ENCODE measurements around the gene LAIR2. TPM values are rescaled to one million over a fixed set of nuclear protein-coding genes. Genes with fewer than 3 reads are reported as not detected.

Gene LAIR2
- polyA plus RNA-seq, 2 donors = 0.08 TPM; not detected in 1

DNA sequence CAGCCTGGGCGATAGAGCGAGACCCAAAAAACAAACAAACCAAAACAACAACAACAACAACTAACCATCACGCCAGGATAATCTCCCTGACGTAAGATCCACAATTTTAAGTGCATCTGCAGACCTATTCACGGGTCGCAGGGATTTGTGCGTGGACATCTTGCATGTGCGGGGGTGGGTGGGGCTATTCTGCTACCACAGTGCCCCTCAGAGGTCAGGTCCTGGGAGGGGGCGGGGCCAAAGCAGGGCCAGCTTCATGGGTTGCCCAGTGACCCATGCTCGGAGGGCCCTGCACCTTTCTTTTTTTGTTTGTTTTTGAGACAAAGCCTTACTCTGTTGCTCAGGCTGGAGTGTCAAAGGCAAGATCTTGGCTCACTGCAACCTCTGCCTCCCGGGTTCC lies 26.9 kb upstream of the LAIR2 start:
- no peaks in the 10 kb centered on the region for H3K9me3 ChIP-seq (ENCODE audit: control insufficient read depth in 2 of 2, insufficient read depth in 1 of 2, low read depth in 1 of 2, low read length in 1 of 2)
- peaks cover 0 to 5% of the 10 kb centered on the region in 2 donors for H3K4me1 ChIP-seq (ENCODE audit: control insufficient read depth in 2 of 2, insufficient read depth in 2 of 2, low read length in 1 of 2)
- 87 to 89% methylated on average over 11 of the region's 11 CpGs for WGBS, 2 donors
- H3K27ac ChIP-seq (ENCODE audit: low read depth in 2 of 2, low read length in 1 of 2) = no peak overlapping the region
- no peaks in the 10 kb centered on the region for H3K36me3 ChIP-seq (ENCODE audit: control insufficient read depth in 2 of 2, insufficient read depth in 2 of 2, low read length in 1 of 2)
- no peaks in the 10 kb centered on the region for H3K27me3 ChIP-seq (ENCODE audit: control insufficient read depth in 1 of 2, insufficient read depth in 2 of 2, low read length in 2 of 2)
- no peak overlapping the region for H3K4me3 ChIP-seq (ENCODE audit: low read depth in 1 of 2, low read length in 2 of 2)

DNA sequence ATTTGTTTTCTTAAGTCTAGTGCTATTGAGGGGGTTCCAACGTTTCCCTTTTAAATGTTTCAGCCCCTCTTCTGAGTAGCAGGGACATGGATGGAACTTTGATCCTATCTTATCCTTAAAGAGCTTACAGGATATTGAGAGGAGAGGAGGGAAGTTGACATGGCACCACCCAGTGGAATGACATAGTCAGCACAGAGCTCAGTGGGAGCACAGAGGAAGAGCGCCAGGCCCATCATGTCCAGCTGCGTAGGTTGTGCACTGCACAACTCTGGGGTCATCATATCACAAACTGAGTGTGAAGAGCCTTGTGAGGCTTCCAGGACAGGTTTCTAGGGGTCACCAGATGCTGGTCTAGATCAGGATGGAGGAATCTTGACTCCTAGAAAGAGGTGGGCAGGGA lies 25.0 kb upstream of the LAIR2 start:
- H3K27me3 ChIP-seq (ENCODE audit: control insufficient read depth in 1 of 2, insufficient read depth in 2 of 2, low read length in 2 of 2) = no peaks in the 10 kb centered on the region
- 63 to 70% methylated on average over 3 of the region's 3 CpGs for WGBS, 2 donors

DNA sequence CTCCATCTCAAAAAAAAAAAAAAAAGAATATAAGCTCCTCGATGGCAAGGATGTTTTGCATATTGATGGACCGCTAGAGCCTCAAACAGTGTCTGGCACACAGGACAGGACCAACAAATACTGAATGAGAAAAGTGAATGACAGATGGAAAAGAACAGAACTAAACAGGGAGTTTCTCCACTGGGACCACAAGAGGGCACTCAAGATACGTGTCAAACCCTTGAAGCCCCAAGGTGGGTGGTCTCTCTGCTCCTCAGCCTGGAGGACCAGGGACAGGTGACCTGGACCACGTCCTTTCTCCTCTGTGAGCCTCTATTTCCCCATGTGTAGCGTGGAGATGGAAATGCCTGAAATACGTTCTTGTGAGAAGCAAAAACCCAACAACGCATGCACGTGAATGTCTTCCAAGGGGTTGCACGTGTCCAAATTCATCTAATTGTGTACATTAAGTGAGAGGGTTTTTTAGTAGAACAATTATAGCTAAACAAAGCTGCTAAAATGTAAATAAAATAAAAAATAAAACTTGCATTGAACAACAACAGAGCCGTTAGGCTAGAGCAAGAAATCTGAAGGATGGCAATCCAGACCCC lies 23.9 kb upstream of the LAIR2 start:
- no peak overlapping the region for H3K4me3 ChIP-seq (ENCODE audit: low read depth in 1 of 2, low read length in 2 of 2)
- H3K4me1 ChIP-seq (ENCODE audit: control insufficient read depth in 2 of 2, insufficient read depth in 2 of 2, low read length in 1 of 2) = peaks cover 0 to under 1% of the 10 kb centered on the region in 2 donors
- 11 to 14% methylated on average over 10 of the region's 10 CpGs for WGBS, 2 donors
- no peak overlapping the region for H3K27ac ChIP-seq (ENCODE audit: low read depth in 2 of 2, low read length in 1 of 2)
- H3K36me3 ChIP-seq (ENCODE audit: control insufficient read depth in 2 of 2, insufficient read depth in 2 of 2, low read length in 1 of 2) = no peaks in the 10 kb centered on the region
- no peaks in the 10 kb centered on the region for H3K9me3 ChIP-seq (ENCODE audit: control insufficient read depth in 2 of 2, insufficient read depth in 1 of 2, low read depth in 1 of 2, low read length in 1 of 2)
- H3K27me3 ChIP-seq (ENCODE audit: control insufficient read depth in 1 of 2, insufficient read depth in 2 of 2, low read length in 2 of 2) = no peaks in the 10 kb centered on the region

More for the DNA sequence above, 25.0 kb upstream of the LAIR2 start:
- no peak overlapping the region for H3K27ac ChIP-seq (ENCODE audit: low read depth in 2 of 2, low read length in 1 of 2)
- no peak overlapping the region for H3K4me3 ChIP-seq (ENCODE audit: low read depth in 1 of 2, low read length in 2 of 2)
- H3K4me1 ChIP-seq (ENCODE audit: control insufficient read depth in 2 of 2, insufficient read depth in 2 of 2, low read length in 1 of 2) = peaks cover 0 to 5% of the 10 kb centered on the region in 2 donors
- H3K36me3 ChIP-seq (ENCODE audit: control insufficient read depth in 2 of 2, insufficient read depth in 2 of 2, low read length in 1 of 2) = no peaks in the 10 kb centered on the region
- no peaks in the 10 kb centered on the region for H3K9me3 ChIP-seq (ENCODE audit: control insufficient read depth in 2 of 2, insufficient read depth in 1 of 2, low read depth in 1 of 2, low read length in 1 of 2)

DNA sequence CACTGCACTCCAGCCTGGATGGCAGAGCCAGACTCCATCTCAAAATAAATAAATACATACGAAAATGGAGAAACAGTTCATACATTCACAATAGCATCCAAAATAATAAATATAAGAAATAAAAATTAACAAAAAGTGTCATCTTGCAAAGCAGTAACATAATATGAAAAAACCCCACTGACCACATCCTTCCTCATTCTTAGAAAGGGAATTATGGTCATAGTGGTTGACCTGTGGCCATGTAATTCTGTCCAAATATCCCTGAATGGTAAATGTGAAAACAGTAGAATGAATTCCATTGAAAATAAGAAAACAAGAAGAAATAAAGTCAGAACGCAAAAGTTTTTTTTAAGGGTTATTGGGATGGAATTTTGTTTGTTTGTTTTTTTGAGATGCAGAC lies 22.6 kb upstream of the LAIR2 start:
- H3K4me1 ChIP-seq (ENCODE audit: control insufficient read depth in 2 of 2, insufficient read depth in 2 of 2, low read length in 1 of 2) = no peaks in the 10 kb centered on the region

DNA sequence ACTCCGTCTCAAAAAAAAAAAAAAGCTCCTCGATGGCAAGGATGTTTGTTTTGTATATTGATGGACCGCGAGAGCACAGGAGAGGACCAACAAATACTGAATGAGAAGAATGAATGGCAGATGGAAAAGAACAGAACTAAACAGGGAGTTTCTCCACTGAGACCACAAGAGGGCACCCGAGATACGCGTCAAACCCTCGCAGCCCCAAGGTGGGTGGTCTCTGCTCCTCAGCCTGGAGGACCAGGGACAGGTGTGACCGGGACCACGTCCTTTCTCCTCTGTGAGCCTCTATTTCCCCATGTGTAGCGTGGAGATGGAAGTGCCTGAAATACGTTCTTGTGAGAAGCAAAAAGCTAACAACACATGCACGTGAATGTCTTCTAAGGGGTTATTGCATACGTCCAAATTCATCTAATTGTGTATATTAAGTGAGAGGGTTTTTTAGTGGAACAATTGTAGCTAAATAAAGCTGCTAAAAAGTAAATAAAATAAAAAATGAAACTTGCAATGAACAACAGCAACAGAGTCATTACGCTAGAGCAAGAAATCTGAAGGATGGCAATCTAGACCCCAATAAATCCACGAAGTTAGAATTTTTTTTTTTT lies 21.2 kb upstream of the LAIR2 start:
- no peak overlapping the region for H3K27ac ChIP-seq (ENCODE audit: low read depth in 2 of 2, low read length in 1 of 2)
- no peaks in the 10 kb centered on the region for H3K27me3 ChIP-seq (ENCODE audit: control insufficient read depth in 1 of 2, insufficient read depth in 2 of 2, low read length in 2 of 2)
- no peak overlapping the region for H3K4me3 ChIP-seq (ENCODE audit: low read depth in 1 of 2, low read length in 2 of 2)
- no peaks in the 10 kb centered on the region for H3K4me1 ChIP-seq (ENCODE audit: control insufficient read depth in 2 of 2, insufficient read depth in 2 of 2, low read length in 1 of 2)
- no peaks in the 10 kb centered on the region for H3K36me3 ChIP-seq (ENCODE audit: control insufficient read depth in 2 of 2, insufficient read depth in 2 of 2, low read length in 1 of 2)
- no peaks in the 10 kb centered on the region for H3K9me3 ChIP-seq (ENCODE audit: control insufficient read depth in 2 of 2, insufficient read depth in 1 of 2, low read depth in 1 of 2, low read length in 1 of 2)
- 11 to 12% methylated on average over 16 of the region's 16 CpGs for WGBS, 2 donors

More for the DNA sequence above, 22.6 kb upstream of the LAIR2 start:
- Histone ChIP-seq H3K27ac (ENCODE audit: low read depth in 2 of 2, low read length in 1 of 2) (no peak overlapping the region), H3K27me3 (ENCODE audit: control insufficient read depth in 1 of 2, insufficient read depth in 2 of 2, low read length in 2 of 2) (no peaks in the 10 kb centered on the region), H3K4me3 (ENCODE audit: low read depth in 1 of 2, low read length in 2 of 2) (no peak overlapping the region), H3K36me3 (ENCODE audit: control insufficient read depth in 2 of 2, insufficient read depth in 2 of 2, low read length in 1 of 2) (no peaks in the 10 kb centered on the region), H3K9me3 (ENCODE audit: control insufficient read depth in 2 of 2, insufficient read depth in 1 of 2, low read depth in 1 of 2, low read length in 1 of 2) (no peaks in the 10 kb centered on the region)
- WGBS, 2 donors = 61 to 68% methylated on average over 2 of the region's 2 CpGs

DNA sequence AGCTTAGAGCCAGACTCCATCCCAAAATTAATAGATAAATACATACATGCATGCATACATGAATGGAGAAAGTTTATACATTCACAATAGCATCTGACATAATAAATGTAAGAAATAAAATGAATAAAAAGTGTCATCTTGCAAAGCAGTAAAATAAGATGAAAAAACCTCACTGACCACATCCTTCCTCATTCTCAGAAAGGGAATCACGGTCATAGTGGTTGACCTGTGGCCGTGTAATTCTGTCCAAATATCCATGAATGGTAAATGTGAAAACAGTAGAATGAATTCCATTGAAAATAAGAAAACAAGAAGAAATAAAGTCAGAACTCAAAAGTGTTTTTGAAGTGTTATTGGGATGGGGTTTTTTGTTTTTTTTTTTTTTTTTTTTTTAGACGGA lies 19.7 kb upstream of the LAIR2 start:
- WGBS, 2 donors = 70 to 80% methylated on average over 3 of the region's 3 CpGs
- no peaks in the 10 kb centered on the region for H3K27me3 ChIP-seq (ENCODE audit: control insufficient read depth in 1 of 2, insufficient read depth in 2 of 2, low read length in 2 of 2)
- no peaks in the 10 kb centered on the region for H3K9me3 ChIP-seq (ENCODE audit: control insufficient read depth in 2 of 2, insufficient read depth in 1 of 2, low read depth in 1 of 2, low read length in 1 of 2)
- H3K36me3 ChIP-seq (ENCODE audit: control insufficient read depth in 2 of 2, insufficient read depth in 2 of 2, low read length in 1 of 2) = no peaks in the 10 kb centered on the region
- no peak overlapping the region for H3K4me3 ChIP-seq (ENCODE audit: low read depth in 1 of 2, low read length in 2 of 2)
- H3K4me1 ChIP-seq (ENCODE audit: control insufficient read depth in 2 of 2, insufficient read depth in 2 of 2, low read length in 1 of 2) = no peaks in the 10 kb centered on the region
- no peak overlapping the region for H3K27ac ChIP-seq (ENCODE audit: low read depth in 2 of 2, low read length in 1 of 2)

DNA sequence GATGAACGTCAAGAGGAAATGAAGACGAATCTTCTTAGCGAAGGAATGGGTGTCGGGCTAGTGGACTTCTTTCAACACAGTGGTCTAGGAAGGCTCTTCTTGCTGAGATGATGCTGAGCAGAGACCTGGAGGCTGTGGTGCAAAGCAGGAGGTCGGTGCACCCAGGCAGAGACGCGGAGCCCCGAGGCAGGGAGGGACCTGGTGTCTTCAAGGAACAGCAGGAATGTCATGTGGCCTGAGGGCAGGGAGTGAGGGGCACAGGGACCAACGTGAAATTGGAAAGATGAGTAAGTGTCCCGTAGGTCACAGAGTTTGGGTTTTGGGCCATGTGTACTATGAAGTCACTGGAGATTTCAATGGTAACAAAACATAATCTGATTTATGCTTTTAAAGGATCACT lies 18.2 kb upstream of the LAIR2 start:
- Histone ChIP-seq H3K9me3 (ENCODE audit: control insufficient read depth in 2 of 2, insufficient read depth in 1 of 2, low read depth in 1 of 2, low read length in 1 of 2) (no peaks in the 10 kb centered on the region), H3K27me3 (ENCODE audit: control insufficient read depth in 1 of 2, insufficient read depth in 2 of 2, low read length in 2 of 2) (no peaks in the 10 kb centered on the region), H3K36me3 (ENCODE audit: control insufficient read depth in 2 of 2, insufficient read depth in 2 of 2, low read length in 1 of 2) (no peaks in the 10 kb centered on the region), H3K27ac (ENCODE audit: low read depth in 2 of 2, low read length in 1 of 2) (no peak overlapping the region), H3K4me3 (ENCODE audit: low read depth in 1 of 2, low read length in 2 of 2) (no peak overlapping the region), H3K4me1 (ENCODE audit: control insufficient read depth in 2 of 2, insufficient read depth in 2 of 2, low read length in 1 of 2) (no peaks in the 10 kb centered on the region)
- 71 to 77% methylated on average over 9 to 10 of the region's 10 CpGs for WGBS, 2 donors

DNA sequence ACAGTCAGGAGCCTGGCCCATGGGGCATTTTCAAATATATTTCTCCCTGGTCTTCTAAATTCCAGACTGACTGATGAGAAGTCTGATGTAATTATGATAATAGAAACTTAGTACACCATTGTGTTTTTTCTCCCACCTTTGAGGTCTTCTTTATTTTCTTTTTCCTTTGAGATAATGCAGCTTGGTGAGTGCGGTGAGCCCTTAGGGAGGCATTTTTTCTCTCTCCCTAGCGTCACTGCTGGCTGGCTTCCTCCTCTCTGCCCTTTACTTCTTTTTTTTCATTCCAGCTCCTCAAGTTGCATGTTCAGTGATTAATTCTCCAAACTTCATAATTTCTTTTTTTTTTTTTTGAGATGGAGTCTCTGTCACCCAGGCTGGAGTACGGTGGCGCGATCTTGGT lies 16.8 kb upstream of the LAIR2 start:
- Histone ChIP-seq H3K4me3 (ENCODE audit: low read depth in 1 of 2, low read length in 2 of 2) (no peak overlapping the region), H3K27me3 (ENCODE audit: control insufficient read depth in 1 of 2, insufficient read depth in 2 of 2, low read length in 2 of 2) (no peaks in the 10 kb centered on the region), H3K27ac (ENCODE audit: low read depth in 2 of 2, low read length in 1 of 2) (no peak overlapping the region), H3K36me3 (ENCODE audit: control insufficient read depth in 2 of 2, insufficient read depth in 2 of 2, low read length in 1 of 2) (no peaks in the 10 kb centered on the region), H3K9me3 (ENCODE audit: control insufficient read depth in 2 of 2, insufficient read depth in 1 of 2, low read depth in 1 of 2, low read length in 1 of 2) (no peaks in the 10 kb centered on the region), H3K4me1 (ENCODE audit: control insufficient read depth in 2 of 2, insufficient read depth in 2 of 2, low read length in 1 of 2) (no peaks in the 10 kb centered on the region)
- 68 to 72% methylated on average over 5 of the region's 5 CpGs for WGBS, 2 donors

DNA sequence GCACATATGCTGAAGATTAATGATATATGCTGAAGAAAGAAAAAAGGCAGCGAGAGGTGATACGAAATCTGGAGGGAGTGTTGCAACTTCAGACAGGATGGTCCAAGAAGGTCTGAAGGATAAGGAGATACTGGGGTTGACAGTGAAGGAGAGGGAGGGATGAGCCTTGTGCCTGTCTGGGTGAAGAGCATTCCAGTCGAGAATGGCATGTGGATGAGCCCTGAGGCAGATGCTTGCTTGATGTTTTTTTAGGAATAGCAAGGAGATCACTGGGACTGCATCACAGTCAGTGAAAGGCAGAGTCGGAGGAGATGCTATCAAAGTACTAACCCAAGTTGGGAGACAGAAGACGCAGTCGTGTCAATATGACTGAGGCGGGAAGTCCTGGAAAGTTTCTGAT lies 13.3 kb upstream of the LAIR2 start:
- no peaks in the 10 kb centered on the region for H3K4me1 ChIP-seq (ENCODE audit: control insufficient read depth in 2 of 2, insufficient read depth in 2 of 2, low read length in 1 of 2)
- H3K36me3 ChIP-seq (ENCODE audit: control insufficient read depth in 2 of 2, insufficient read depth in 2 of 2, low read length in 1 of 2) = no peaks in the 10 kb centered on the region
- H3K4me3 ChIP-seq (ENCODE audit: low read depth in 1 of 2, low read length in 2 of 2) = no peak overlapping the region
- H3K9me3 ChIP-seq (ENCODE audit: control insufficient read depth in 2 of 2, insufficient read depth in 1 of 2, low read depth in 1 of 2, low read length in 1 of 2) = no peaks in the 10 kb centered on the region
- H3K27ac ChIP-seq (ENCODE audit: low read depth in 2 of 2, low read length in 1 of 2) = no peak overlapping the region
- no peaks in the 10 kb centered on the region for H3K27me3 ChIP-seq (ENCODE audit: control insufficient read depth in 1 of 2, insufficient read depth in 2 of 2, low read length in 2 of 2)
- WGBS, 2 donors = 68 to 70% methylated on average over 7 of the region's 7 CpGs

DNA sequence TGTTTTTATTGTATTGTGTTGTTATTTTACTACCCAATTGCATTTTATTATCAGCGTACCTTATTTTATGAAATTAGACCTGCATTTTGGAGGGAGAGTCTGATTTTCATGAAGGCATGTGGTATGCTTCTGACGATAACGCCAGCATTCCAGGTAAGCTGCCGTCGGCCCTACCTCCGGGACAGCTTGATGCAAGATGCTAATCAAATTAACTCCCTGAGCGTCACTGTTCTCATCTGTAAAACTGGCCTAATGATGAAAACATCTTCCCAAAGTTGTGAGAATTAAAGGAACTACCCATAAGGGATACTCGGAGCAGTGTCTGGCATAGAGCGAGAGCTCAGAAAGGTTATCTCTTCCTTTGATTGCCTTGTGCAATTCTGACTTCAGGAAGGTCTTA lies 12.9 kb upstream of the LAIR2 start:
- H3K4me1 ChIP-seq (ENCODE audit: control insufficient read depth in 2 of 2, insufficient read depth in 2 of 2, low read length in 1 of 2) = no peaks in the 10 kb centered on the region
- H3K27me3 ChIP-seq (ENCODE audit: control insufficient read depth in 1 of 2, insufficient read depth in 2 of 2, low read length in 2 of 2) = no peaks in the 10 kb centered on the region

More for the DNA sequence above, 12.9 kb upstream of the LAIR2 start:
- H3K36me3 ChIP-seq (ENCODE audit: control insufficient read depth in 2 of 2, insufficient read depth in 2 of 2, low read length in 1 of 2) = no peaks in the 10 kb centered on the region
- H3K9me3 ChIP-seq (ENCODE audit: control insufficient read depth in 2 of 2, insufficient read depth in 1 of 2, low read depth in 1 of 2, low read length in 1 of 2) = no peaks in the 10 kb centered on the region
- no peak overlapping the region for H3K27ac ChIP-seq (ENCODE audit: low read depth in 2 of 2, low read length in 1 of 2)
- H3K4me3 ChIP-seq (ENCODE audit: low read depth in 1 of 2, low read length in 2 of 2) = no peak overlapping the region
- WGBS, 2 donors = 63 to 64% methylated on average over 9 of the region's 9 CpGs
